Stomach (tissue), 9 donors: Measurements from ENCODE around the gene WSCD1. TPM values are rescaled to one million over a fixed set of nuclear protein-coding genes. Genes with fewer than 3 reads are reported as not detected.

Experiments
- DNase-seq, 2 donors: peaks; one replicate each; pipeline versions ENCODE4 v3.0.0 to v3.0.0-alpha.2; 2013 to 2019
- H3K27ac ChIP-seq, 5 donors: fragments of 200-600 bp in 4 of 5; sonication (generic) in 4 of 5; one replicate each; pipeline ENCODE4 v1.5.1; 2013 to 2019; ENCODE audit warnings: mild to moderate bottlenecking in 1 of 5, moderate library complexity in 1 of 5
- H3K27me3 ChIP-seq, 3 donors: fragments of 200-600 bp; sonication (generic); one replicate each; pipeline ENCODE4 v1.5.1; 2017 to 2019; ENCODE audit warnings: mixed run types in 1 of 3
- H3K36me3 ChIP-seq, 4 donors: fragments of 200-600 bp; sonication (generic); 1 replicate in 3 of 4; 2 replicates in 1 of 4; pipeline ENCODE4 v1.5.1; 2016 to 2019
- H3K4me1 ChIP-seq, 4 donors: fragments of 200-600 bp; sonication (generic); one replicate each; pipeline ENCODE4 v1.5.1; 2016 to 2019
- H3K4me3 ChIP-seq, 4 donors: fragments of 200-600 bp; sonication (generic) in 3 of 4; one replicate each; pipeline ENCODE4 v1.5.1; 2016 to 2019; ENCODE audit warnings: mild to moderate bottlenecking in 1 of 4
- H3K9me3 ChIP-seq, 4 donors: fragments of 200-600 bp; sonication (generic); one replicate each; pipeline ENCODE4 v1.5.1; 2016 to 2019
- CTCF ChIP-seq, 7 experiments: fragments of 450-650 bp in 4 of 7; fragments of 200-600 bp in 3 of 7; sonication (generic) in 3 of 7; IDR thresholded peaks; one replicate each; pipeline ENCODE4 v1.5.1; 2016 to 2019; ENCODE audit warnings: antibody characterized with exemption in 7 of 7, control low read depth in 2 of 7, mild to moderate bottlenecking in 1 of 7
- EP300 ChIP-seq: sonication (generic); formaldehyde crosslinking; IDR thresholded peaks from one replicate; pipeline ENCODE4 v1.6.1; 2017; ENCODE audit warnings: antibody characterized with exemption
- POLR2A ChIP-seq, 4 donors: fragments of 450-650 bp; IDR thresholded peaks; one replicate each; pipeline ENCODE4 v1.6.1; 2016; ENCODE audit warnings: antibody characterized with exemption in 4 of 4, control low read depth in 2 of 4, mild to moderate bottlenecking in 1 of 4, moderate library complexity in 1 of 4
- POLR2AphosphoS5 ChIP-seq, 3 donors: sonication (generic); formaldehyde crosslinking; IDR thresholded peaks; one replicate each; pipeline ENCODE4 v1.6.1; 2016; ENCODE audit warnings: antibody characterized with exemption in 3 of 3
- WGBS, 5 donors: extraction: QIAGEN DNeasy Blood & Tissue Kit in 3 of 5; methylation state at CpG; one replicate each; pipeline versions ENCODE4 v1.1.5 to v1.1.7; 2013 to 2018; 5-methylcytosine and 5-hydroxymethylcytosine counted together
- intact Hi-C: fragments of 100-400 bp; cut with DNase I; formaldehyde crosslinking; loops from one replicate; pipeline ENCODE4 v1.15.1; 2023; ENCODE audit warnings: low total_unique reads
- polyA plus RNA-seq, 3 donors: library from polyadenylated mRNA; stranded (reverse); fragments of 200-250 nt; gene quantifications; one replicate each; pipeline ENCODE4 v1.2.3, GENCODE V29; 2013
- total RNA-seq, 5 donors: library from RNA; depleted of rRNA; stranded (reverse); fragments of >200 nt; gene quantifications; one replicate each; pipeline versions ENCODE4 v1.1.0 to v1.2.3, GENCODE V29; 2014 to 2016
- donor health status: healthy with polysubstance abuse.
- donor health status: Bipolar disorder and iron deficiency.
- donor health status: healthy.

The WSCD1 gene
- total and polyA plus RNA-seq, 8 donors: 0.58 to 32.7 (median 1.2) TPM

- H3K27ac ChIP-seq: no peak overlapping the region
- 59 to 73% (median 63%) methylated on average over 8 of the region's 8 CpGs for WGBS, 5 donors
- no peaks in the 10 kb centered on the region for H3K4me1 ChIP-seq
- intact Hi-C loops: no loop called here
- no peaks in the 10 kb centered on the region for H3K36me3 ChIP-seq
- no peak for DNase-seq
- H3K4me3 ChIP-seq: no peak overlapping the region
- no peak for TF ChIP-seq CTCF (IDR thresholded peaks at IDR 0.05)
- TF ChIP-seq EP300: no peak
- TF ChIP-seq POLR2A (IDR thresholded peaks at IDR 0.05): no peak
- TF ChIP-seq POLR2AphosphoS5 (IDR thresholded peaks at IDR 0.05): no peak
- H3K9me3 ChIP-seq: no peaks in the 10 kb centered on the region
- H3K27me3 ChIP-seq: peaks cover 0 to 40% (median 5%) of the 10 kb centered on the region in 3 donors
Observed at GRCh38 chr17:6057562-6057961, 12.6 kb upstream of the WSCD1 start.

DNA sequence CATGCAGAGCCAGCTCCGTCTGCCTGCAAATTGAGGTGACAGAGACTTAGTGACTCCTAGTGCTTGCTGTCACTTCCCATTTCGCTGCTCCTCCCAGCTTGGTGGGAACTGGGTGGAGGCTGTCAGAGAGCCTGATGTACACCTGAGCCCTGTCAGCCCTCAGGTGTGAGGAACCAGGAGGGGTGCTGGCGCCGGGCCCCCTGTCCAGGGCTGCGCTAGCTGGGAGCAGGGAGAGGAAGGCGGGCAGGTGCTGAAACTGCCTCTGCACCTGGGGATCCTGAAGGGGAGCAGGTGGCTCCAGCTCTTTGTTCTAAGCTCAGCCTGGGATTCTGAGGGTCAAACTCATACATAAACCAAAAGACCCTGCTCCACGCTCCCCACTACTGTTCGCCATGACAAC is 10.8 kb upstream of the WSCD1 start:
- intact Hi-C loops: no loop called here
- H3K36me3 ChIP-seq: no peaks in the 10 kb centered on the region
- no peak for DNase-seq
- TF ChIP-seq POLR2A (IDR thresholded peaks at IDR 0.05) (no peak), EP300 (no peak), POLR2AphosphoS5 (IDR thresholded peaks at IDR 0.05) (no peak), CTCF (IDR thresholded peaks at IDR 0.05) (no peak)
- H3K4me1 ChIP-seq: no peaks in the 10 kb centered on the region
- H3K27ac ChIP-seq: no peak overlapping the region
- 70 to 91% (median 76%) methylated on average over 8 of the region's 8 CpGs for whole genome bisulfite sequencing, 5 donors
- H3K9me3 ChIP-seq: no peaks in the 10 kb centered on the region
- no peak overlapping the region for H3K4me3 ChIP-seq
- peaks cover 0 to 53% (median 5%) of the 10 kb centered on the region in 3 donors for H3K27me3 ChIP-seq

- DNase-seq: peak in 1 of 2 donors; percentile 36
- 38 to 57% (median 43%) methylated on average over 5 of the region's 5 CpGs for WGBS, 5 donors
- H3K27me3 ChIP-seq: peaks cover 0 to 63% (median 5%) of the 10 kb centered on the region in 3 donors
- no peaks in the 10 kb centered on the region for H3K9me3 ChIP-seq
- no peak overlapping the region for H3K4me3 ChIP-seq
- H3K36me3 ChIP-seq: no peaks in the 10 kb centered on the region
- TF ChIP-seq EP300: no peak
- TF ChIP-seq POLR2AphosphoS5 (IDR thresholded peaks at IDR 0.05): peak in 2 of 3 donors; percentile 48 to 81
- intact Hi-C loops: no loop called here
- H3K27ac ChIP-seq: no peak overlapping the region
- no peaks in the 10 kb centered on the region for H3K4me1 ChIP-seq
Observed at GRCh38 chr17:6061290-6061689, 8.9 kb upstream of the WSCD1 start.

DNA sequence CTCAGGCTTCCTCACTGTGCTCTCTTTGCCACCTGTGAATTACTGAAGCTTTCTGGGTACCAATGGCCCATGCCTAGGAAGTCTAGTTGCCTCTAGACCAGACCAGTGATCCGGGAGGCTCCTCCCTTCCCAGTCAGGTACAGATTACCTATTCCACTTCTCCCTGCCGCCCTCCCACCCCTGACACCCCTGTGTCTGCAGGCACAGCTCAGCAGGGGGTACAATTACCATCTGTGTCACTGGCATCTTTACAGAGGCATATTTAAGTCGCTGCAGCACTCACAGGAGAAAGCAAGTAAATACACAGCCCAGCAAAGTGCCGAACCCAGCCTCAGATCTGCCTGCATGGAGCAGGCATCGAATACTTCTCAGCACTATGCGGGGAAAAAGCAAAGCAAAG is 5.3 kb upstream of the WSCD1 start:
- H3K36me3 ChIP-seq: no peaks in the 10 kb centered on the region
- no peak for TF ChIP-seq POLR2AphosphoS5 (IDR thresholded peaks at IDR 0.05)
- no peak for TF ChIP-seq CTCF (IDR thresholded peaks at IDR 0.05)
- no peak for DNase-seq
- intact Hi-C loops: no loop called here
- H3K9me3 ChIP-seq: no peaks in the 10 kb centered on the region
- H3K4me1 ChIP-seq: peaks cover 0 to 12% (median 3%) of the 10 kb centered on the region in 4 donors
- 44 to 57% (median 50%) methylated on average over 6 of the region's 6 CpGs for WGBS, 5 donors
- H3K27me3 ChIP-seq: peaks cover 0 to 75% (median 9%) of the 10 kb centered on the region in 3 donors
- H3K4me3 ChIP-seq: no peak overlapping the region
- H3K27ac ChIP-seq: no peak overlapping the region

DNA sequence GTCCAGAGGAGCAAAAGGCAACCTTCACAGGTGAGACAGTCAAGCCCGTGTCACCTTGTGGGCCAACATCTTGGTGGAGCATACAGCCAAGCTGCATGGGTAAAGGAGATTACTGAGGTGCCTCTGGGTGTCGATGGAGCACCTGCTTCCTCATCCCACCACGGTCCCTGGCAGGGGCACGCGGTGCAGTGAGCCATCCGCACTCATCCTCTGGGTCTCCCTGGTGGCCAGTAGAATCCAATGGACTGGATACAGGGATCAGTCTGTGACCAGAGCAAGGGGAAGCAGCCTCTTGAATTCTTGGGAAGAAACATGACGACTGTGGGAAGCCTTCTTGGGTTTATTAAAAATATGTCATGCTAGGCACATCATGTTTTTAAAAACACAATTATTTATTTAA is 4.8 kb upstream of the WSCD1 start:
- Histone ChIP-seq H3K4me1 (peaks cover 0 to 14% (median 4%) of the 10 kb centered on the region in 4 donors), H3K4me3 (no peak overlapping the region), H3K9me3 (no peaks in the 10 kb centered on the region), H3K27me3 (peaks cover 0 to 73% (median 9%) of the 10 kb centered on the region in 3 donors), H3K27ac (no peak overlapping the region), H3K36me3 (no peaks in the 10 kb centered on the region)
- no peak for DNase-seq
- WGBS, 5 donors: 71 to 82% (median 77%) methylated on average over 7 of the region's 7 CpGs
- TF ChIP-seq CTCF (IDR thresholded peaks at IDR 0.05): no peak
- no peak for TF ChIP-seq EP300
- TF ChIP-seq POLR2AphosphoS5 (IDR thresholded peaks at IDR 0.05): no peak
- TF ChIP-seq POLR2A (IDR thresholded peaks at IDR 0.05): no peak
- intact Hi-C loops: no loop called here
